GM19043 (cell line): Measurements from ENCODE around the gene CNTNAP2.

Experiments
- ATAC-seq: cut with Tn5 transposase; IDR thresholded peaks from one replicate; pipeline ENCODE4 v1.9.1; 2021; ENCODE audit warnings: low read depth; ENCODE audit not compliant: unreplicated experiment

Gene CNTNAP2

GRCh38 chr7:146116521-146117222 is at the start of gene CNTNAP2:
Gene CNTNAP2 (plus strand): TSS chr7:146116801. CDS start chr7:146116877, 76 bp downstream.
- ATAC-seq = no peak

GRCh38 chr7:146067880-146068279 is 48.7 kb upstream of the CNTNAP2 start:
- no peak for ATAC-seq

GRCh38 chr7:146074195-146074765 is 42.3 kb upstream of the CNTNAP2 start:
- ATAC-seq = no peak

GRCh38 chr7:146076344-146076743 is 40.3 kb upstream of the CNTNAP2 start:
- no peak for ATAC-seq

- ATAC-seq = no peak
Observed at GRCh38 chr7:146084086-146084485, 32.5 kb upstream of the CNTNAP2 start.

GRCh38 chr7:146090023-146090645 is 26.5 kb upstream of the CNTNAP2 start:
- peak; percentile 78 for ATAC-seq

- ATAC-seq = no peak
Observed at GRCh38 chr7:146094356-146094755, 22.2 kb upstream of the CNTNAP2 start.

GRCh38 chr7:146096994-146097393 is 19.6 kb upstream of the CNTNAP2 start:
- no peak for ATAC-seq

- ATAC-seq = no peak
Observed at GRCh38 chr7:146106319-146106718, 10.3 kb upstream of the CNTNAP2 start.

- ATAC-seq = no peak
Observed at GRCh38 chr7:146112755-146113154, 3.8 kb upstream of the CNTNAP2 start.

- no peak for ATAC-seq
Observed at GRCh38 chr7:146115548-146115850, 1.1 kb upstream of the CNTNAP2 start.

GRCh38 chr7:146115851-146116520 is 615 bp upstream of the CNTNAP2 start:
- ATAC-seq = no peak

- ATAC-seq = no peak
Observed at GRCh38 chr7:146117576-146117975, 975 bp downstream of the CNTNAP2 start.

GRCh38 chr7:146119002-146119401 is 2.4 kb downstream of the CNTNAP2 start:
- ATAC-seq = no peak

GRCh38 chr7:146123715-146124114 is 7.1 kb downstream of the CNTNAP2 start:
- ATAC-seq = no peak

GRCh38 chr7:146126767-146127509 is 10.3 kb downstream of the CNTNAP2 start:
- ATAC-seq = no peak

GRCh38 chr7:146129296-146129695 is 12.7 kb downstream of the CNTNAP2 start:
- ATAC-seq = no peak

- no peak for ATAC-seq
Observed at GRCh38 chr7:146129997-146130396, 13.4 kb downstream of the CNTNAP2 start.

GRCh38 chr7:146131701-146132100 is 15.1 kb downstream of the CNTNAP2 start:
- no peak for ATAC-seq

- no peak for ATAC-seq
Observed at GRCh38 chr7:146136357-146136875, 19.8 kb downstream of the CNTNAP2 start.

- no peak for ATAC-seq
Observed at GRCh38 chr7:146138926-146139325, 22.3 kb downstream of the CNTNAP2 start.
